Measurements from ENCODE around the gene CACNA1C. TPM values are rescaled to one million over a fixed set of nuclear protein-coding genes. Genes with fewer than 3 reads are reported as not detected.
"Not testable (repeated sequence)": the region's sequence is repeated elsewhere in the genome, so short reads cannot be mapped to it uniquely, and the experiment has no call there.

CACNA1C gene
- total RNA-seq, 4 donors from 2014 or later = 9.7 to 42.1 (median 18.1) TPM

GRCh38 chr12:2486796-2487195 is 434.0 kb downstream of the CACNA1C start:
- Histone ChIP-seq H3K4me1 (peaks cover 0 to 16% (median 0%) of the 10 kb centered on the region in 4 donors), H3K27ac (no peak overlapping the region), H3K9me3 (no peaks in the 10 kb centered on the region), H3K36me3 (no peaks in the 10 kb centered on the region), H3K4me3 (no peak overlapping the region), H3K27me3 (no peaks in the 10 kb centered on the region)
- no peak for DNase-seq
- TF ChIP-seq POLR2A (IDR thresholded peaks at IDR 0.05) = no peak
- TF ChIP-seq CTCF (IDR thresholded peaks at IDR 0.05) = no peak

GRCh38 chr12:2487278-2487677 is 434.5 kb downstream of the CACNA1C start:
- H3K27me3 ChIP-seq = no peaks in the 10 kb centered on the region
- H3K27ac ChIP-seq = no peak overlapping the region
- H3K36me3 ChIP-seq = no peaks in the 10 kb centered on the region
- no peaks in the 10 kb centered on the region for H3K9me3 ChIP-seq
- DNase-seq = no peak
- H3K4me3 ChIP-seq = no peak overlapping the region
- TF ChIP-seq CTCF (IDR thresholded peaks at IDR 0.05) = no peak
- H3K4me1 ChIP-seq = peaks cover 0 to 16% (median 0%) of the 10 kb centered on the region in 4 donors

GRCh38 chr12:2488131-2488530 is 435.3 kb downstream of the CACNA1C start:
- H3K36me3 ChIP-seq = no peaks in the 10 kb centered on the region
- H3K4me1 ChIP-seq = peaks cover 0 to 23% (median 0%) of the 10 kb centered on the region in 4 donors
- H3K27ac ChIP-seq = no peak overlapping the region
- no peak overlapping the region for H3K4me3 ChIP-seq
- H3K9me3 ChIP-seq = no peaks in the 10 kb centered on the region
- no peak for DNase-seq
- TF ChIP-seq POLR2A (IDR thresholded peaks at IDR 0.05) = no peak
- no peak for TF ChIP-seq CTCF (IDR thresholded peaks at IDR 0.05)
- no peaks in the 10 kb centered on the region for H3K27me3 ChIP-seq

- H3K4me1 ChIP-seq = peaks cover 0 to 28% (median 0%) of the 10 kb centered on the region in 4 donors
- H3K27ac ChIP-seq = no peak overlapping the region
- H3K27me3 ChIP-seq = no peaks in the 10 kb centered on the region
- TF ChIP-seq POLR2A (IDR thresholded peaks at IDR 0.05) = no peak
- no peak for TF ChIP-seq CTCF (IDR thresholded peaks at IDR 0.05)
- no peaks in the 10 kb centered on the region for H3K9me3 ChIP-seq
- H3K36me3 ChIP-seq = no peaks in the 10 kb centered on the region
- DNase-seq = no peak
- no peak overlapping the region for H3K4me3 ChIP-seq
These were observed 435.8 kb downstream of the CACNA1C start for GRCh38 chr12:2488596-2488995.

- H3K27me3 ChIP-seq = no peaks in the 10 kb centered on the region
- H3K9me3 ChIP-seq = no peaks in the 10 kb centered on the region
- H3K4me3 ChIP-seq = no peak overlapping the region
- peaks cover 0 to 34% (median 0%) of the 10 kb centered on the region in 4 donors for H3K4me1 ChIP-seq
- no peak for DNase-seq
- TF ChIP-seq CTCF (IDR thresholded peaks at IDR 0.05) = no peak
- no peaks in the 10 kb centered on the region for H3K36me3 ChIP-seq
- H3K27ac ChIP-seq = no peak overlapping the region
These were observed 436.5 kb downstream of the CACNA1C start for GRCh38 chr12:2489275-2489674.

GRCh38 chr12:2490831-2491230 is 438.0 kb downstream of the CACNA1C start:
- H3K4me3 ChIP-seq = no peak overlapping the region
- peak in 1 of 3 donors; percentile 70 for DNase-seq
- H3K9me3 ChIP-seq = no peaks in the 10 kb centered on the region
- H3K36me3 ChIP-seq = no peaks in the 10 kb centered on the region
- peak in 1 of 6 experiments; percentile 8 for TF ChIP-seq CTCF (IDR thresholded peaks at IDR 0.05)
- no peak for TF ChIP-seq POLR2A (IDR thresholded peaks at IDR 0.05)
- no peaks in the 10 kb centered on the region for H3K27me3 ChIP-seq
- H3K27ac ChIP-seq = peak overlapping the region in 2 of 4 donors; percentile 25 to 44
- H3K4me1 ChIP-seq = peaks cover 0 to 47% (median 5%) of the 10 kb centered on the region in 4 donors

- H3K27me3 ChIP-seq, H3K4me3 ChIP-seq, H3K36me3 ChIP-seq, DNase-seq, H3K9me3 ChIP-seq: not testable (repeated sequence)
- Histone ChIP-seq H3K4me1 (peaks cover 0 to 52% (median 5%) of the 10 kb centered on the region in 4 donors), H3K27ac (peak overlapping the region in 2 of 4 donors; percentile 14 to 44)
These were observed 438.6 kb downstream of the CACNA1C start for GRCh38 chr12:2491349-2491748.
